ENCODE data around the gene ID3.

GRCh38 chr1:23558140-23558871 is 995 bp downstream of the ID3 start:
- no peak for TF ChIP-seq CTCF (conservative IDR thresholded peaks at IDR 0.05)
- no peak for TF ChIP-seq EZH2 (IDR thresholded peaks at IDR 0.05; ENCODE audit: low read depth)

Measured in PC-9 (cell line).